ENCODE measurements around the gene BRINP3.

DNA sequence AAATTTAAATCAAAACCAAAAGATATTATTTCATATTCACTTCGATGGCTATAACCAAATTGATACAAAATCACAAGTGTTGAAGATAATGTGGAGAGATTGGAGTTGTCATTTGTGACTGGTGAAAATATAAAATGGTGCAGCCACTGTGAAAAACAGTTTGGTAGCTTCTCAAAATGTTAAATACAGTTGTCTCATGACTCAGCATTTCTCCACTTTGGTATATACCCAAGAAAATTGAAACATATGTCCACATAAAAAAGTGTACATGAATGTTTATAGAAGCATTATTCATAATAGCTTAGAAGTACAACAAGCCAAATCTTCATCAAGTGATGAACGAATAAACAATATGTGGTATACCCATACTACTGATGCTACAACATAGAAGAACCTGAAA lies 318.5 kb downstream of the BRINP3 start:
- TF ChIP-seq, protein P1, sequence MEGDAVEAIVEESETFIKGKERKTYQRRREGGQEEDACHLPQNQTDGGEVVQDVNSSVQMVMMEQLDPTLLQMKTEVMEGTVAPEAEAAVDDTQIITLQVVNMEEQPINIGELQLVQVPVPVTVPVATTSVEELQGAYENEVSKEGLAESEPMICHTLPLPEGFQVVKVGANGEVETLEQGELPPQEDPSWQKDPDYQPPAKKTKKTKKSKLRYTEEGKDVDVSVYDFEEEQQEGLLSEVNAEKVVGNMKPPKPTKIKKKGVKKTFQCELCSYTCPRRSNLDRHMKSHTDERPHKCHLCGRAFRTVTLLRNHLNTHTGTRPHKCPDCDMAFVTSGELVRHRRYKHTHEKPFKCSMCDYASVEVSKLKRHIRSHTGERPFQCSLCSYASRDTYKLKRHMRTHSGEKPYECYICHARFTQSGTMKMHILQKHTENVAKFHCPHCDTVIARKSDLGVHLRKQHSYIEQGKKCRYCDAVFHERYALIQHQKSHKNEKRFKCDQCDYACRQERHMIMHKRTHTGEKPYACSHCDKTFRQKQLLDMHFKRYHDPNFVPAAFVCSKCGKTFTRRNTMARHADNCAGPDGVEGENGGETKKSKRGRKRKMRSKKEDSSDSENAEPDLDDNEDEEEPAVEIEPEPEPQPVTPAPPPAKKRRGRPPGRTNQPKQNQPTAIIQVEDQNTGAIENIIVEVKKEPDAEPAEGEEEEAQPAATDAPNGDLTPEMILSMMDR (IDR thresholded peaks at IDR 0.05), result no peak
- TF ChIP-seq EP300 (IDR thresholded peaks at IDR 0.05) (no peak), POLR2A (IDR thresholded peaks at IDR 0.05) (no peak), POLR2AphosphoS5 (IDR thresholded peaks at IDR 0.05) (no peak)

Data from stomach (tissue), 4 donors.